Stimulated activated CD4-positive, alpha-beta T cell treated with anti-CD3 and anti-CD28 coated beads, Interleukin-12 subunit alpha, Interleukin-12 subunit beta, amount 100 ng/mL, for 48 hours (primary cell): ENCODE measurements around the gene HGD.
"Not testable (repeated sequence)": the region's sequence is repeated elsewhere in the genome, so short reads cannot be mapped to it uniquely, and the experiment has no call there.

Source experiments
- DNase-seq, 3 donors: peaks; one replicate each; pipeline ENCODE4 v3.0.0-alpha.2; 2020; ENCODE audit warnings: low read depth in 2 of 3, low spot score in 1 of 3

The HGD gene

GRCh38 chr3:120640231-120640630 lies 41.8 kb downstream of the HGD start:
- no peak for DNase-seq

DNA sequence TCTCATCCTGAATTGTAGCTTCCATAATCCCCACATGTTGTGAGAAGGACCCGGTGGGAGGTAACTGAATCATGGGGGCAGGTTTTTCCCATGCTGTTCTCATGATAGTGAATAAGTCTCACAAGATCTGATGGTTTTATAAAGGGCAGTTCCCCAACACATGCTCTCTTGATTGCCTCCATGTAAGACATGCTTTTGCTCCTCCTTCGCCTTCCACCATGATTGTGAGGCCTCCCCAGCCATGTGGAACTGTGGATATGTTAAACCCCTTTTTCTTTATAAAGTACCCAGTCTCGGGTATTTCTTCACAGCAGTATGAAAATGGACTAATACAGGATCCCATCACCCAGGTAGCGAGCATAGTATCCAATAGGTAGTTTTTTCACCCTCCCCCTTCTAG lies 43.2 kb downstream of the HGD start:
- not testable (repeated sequence) for DNase-seq

DNA sequence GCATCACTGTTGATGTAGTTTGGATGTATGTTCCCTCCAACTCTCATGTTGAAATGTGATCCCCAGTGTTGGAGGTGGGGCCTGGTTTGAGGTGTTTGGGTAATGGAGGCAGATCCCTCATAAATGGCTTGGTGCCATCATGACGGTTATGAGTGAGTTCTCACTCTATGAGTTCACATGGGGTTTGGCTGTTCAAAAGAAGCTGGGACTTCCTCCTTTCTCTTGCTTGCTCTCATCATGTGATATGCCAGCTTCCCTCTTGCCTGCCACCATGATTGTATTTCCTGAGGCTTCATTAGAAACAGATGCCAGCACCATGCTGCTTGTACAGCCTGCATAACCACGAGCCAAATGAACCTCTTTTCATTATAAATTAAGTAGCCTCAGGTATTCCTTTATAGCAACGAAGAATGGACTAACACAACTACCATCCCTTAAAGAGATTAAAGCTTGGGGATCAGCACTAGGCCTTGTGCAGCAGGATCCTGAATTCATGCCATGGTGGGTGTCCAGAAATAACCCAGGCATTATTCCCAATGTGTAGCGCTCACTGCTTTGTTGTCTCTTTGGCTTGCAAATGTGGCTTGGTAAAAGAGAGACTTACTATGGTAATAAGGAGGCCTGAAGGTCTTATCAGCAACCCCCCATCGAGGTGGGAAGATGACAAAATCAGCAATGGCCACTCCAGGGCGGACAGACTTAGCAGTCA lies 44.0 kb downstream of the HGD start:
- DNase-seq, result no peak

DNA sequence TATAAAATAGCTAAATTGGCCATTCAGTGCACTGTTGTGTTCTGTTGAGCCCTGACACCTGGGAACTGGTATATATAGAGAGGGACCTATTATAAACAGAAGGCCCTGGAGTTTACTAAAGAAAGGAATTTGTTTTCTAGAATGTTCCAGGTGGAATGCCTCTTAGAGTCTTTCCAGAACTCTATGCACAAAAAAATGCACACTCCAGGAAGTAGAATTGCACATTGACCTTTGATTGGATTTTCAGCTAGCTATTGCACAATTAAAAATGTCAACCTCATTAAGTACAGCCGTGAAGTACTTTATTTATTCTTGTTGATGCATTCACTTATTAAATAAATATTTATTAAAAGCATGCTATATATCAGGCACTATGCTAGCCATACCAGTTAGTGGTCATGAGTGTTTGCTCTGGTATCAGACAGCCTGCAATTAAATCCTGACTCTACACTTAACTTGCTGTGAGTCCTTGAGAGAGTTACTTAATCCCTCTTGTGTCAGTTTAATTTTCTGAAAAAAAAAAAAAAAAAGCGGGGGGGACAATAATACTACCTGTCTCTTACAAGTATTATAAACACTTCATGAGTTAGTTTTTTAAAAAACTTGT lies 45.1 kb downstream of the HGD start:
- no peak for DNase-seq

GRCh38 chr3:120634539-120634938 lies 47.5 kb downstream of the HGD start:
- DNase-seq, result no peak

DNA sequence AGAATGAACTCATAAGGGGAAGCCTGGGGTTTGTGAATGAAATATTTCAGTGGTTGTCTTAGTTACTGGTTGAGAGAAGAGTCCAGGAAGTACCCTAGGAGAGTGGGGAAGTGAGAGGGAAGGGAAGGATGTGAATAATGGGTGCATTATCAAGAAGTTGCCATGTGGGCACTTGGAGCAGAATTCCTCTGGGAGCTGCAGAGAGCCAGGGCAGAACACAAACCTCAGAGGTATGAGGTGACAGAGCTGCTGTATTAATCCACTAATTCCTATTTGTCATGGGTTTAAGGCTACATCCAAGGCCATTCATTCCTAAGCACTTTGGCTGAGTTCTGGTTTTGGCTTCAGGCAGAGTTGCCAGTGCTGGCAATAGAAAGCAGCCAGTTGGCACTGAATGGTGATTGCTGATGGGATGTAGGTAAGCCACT lies 56.9 kb downstream of the HGD start:
- DNase-seq, result no peak

DNA sequence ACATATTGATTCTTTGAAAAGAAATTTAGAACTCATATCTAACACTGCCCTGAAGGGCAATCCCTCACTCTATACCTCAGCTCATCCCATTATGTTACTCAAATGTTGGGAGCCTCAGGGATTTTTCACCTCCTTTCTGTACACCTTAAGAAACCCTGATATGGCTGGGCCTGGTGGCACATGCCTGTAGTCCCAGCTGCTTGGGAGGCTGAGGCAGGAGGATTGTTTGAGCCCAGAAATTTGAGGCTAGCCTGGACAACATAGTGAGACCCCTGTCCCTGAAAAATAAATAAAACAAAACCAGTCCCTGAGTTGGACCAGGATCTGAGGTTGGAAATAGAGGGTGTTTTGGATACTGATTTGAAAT lies 58.3 kb downstream of the HGD start:
- no peak for DNase-seq

DNA sequence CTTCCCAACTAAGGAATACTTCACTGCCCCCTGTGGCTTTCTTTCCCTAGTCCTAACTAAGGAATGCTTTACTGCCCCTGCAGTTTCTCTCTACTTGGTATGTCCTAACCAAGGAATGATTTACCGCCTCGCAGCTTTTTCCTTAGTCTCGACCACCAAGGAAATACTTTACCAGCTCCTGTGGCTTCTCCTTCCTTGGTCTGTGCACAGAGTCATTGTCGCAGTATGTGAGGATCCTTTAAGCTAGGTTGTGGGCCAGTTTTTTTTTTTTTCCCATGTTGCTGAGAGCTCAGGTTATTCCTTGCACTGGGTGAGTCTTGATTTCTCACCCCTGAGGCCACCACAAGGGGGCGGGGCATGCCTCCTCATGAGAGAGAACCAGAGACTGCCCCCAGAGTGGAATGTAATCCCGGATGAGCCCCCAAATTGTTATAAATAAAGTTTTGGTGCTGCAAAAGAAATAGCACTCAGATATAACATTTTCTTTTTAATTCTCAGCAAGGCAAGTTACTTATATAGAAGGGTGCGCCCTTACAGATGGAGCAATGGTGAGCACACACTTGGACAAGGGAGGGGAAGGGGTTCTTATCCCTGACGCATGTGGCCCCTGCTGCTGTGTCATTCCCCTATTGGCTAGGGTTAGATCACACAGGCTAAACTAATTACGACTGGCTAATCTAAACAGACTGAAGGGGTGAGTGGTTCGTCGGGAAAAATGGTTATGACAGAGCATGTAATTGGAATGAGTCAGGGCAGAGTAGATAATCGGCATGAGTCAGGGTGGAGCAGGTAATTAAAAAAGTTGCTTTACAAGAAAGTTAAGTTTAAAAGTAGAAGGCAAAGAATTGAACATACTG lies 58.9 kb downstream of the HGD start:
- peak in 1 of 3 donors; percentile 7 for DNase-seq

GRCh38 chr3:120622457-120622856 lies 59.6 kb downstream of the HGD start:
- no peak for DNase-seq

GRCh38 chr3:120616745-120617144 lies 65.3 kb downstream of the HGD start:
- not testable (repeated sequence) for DNase-seq

DNA sequence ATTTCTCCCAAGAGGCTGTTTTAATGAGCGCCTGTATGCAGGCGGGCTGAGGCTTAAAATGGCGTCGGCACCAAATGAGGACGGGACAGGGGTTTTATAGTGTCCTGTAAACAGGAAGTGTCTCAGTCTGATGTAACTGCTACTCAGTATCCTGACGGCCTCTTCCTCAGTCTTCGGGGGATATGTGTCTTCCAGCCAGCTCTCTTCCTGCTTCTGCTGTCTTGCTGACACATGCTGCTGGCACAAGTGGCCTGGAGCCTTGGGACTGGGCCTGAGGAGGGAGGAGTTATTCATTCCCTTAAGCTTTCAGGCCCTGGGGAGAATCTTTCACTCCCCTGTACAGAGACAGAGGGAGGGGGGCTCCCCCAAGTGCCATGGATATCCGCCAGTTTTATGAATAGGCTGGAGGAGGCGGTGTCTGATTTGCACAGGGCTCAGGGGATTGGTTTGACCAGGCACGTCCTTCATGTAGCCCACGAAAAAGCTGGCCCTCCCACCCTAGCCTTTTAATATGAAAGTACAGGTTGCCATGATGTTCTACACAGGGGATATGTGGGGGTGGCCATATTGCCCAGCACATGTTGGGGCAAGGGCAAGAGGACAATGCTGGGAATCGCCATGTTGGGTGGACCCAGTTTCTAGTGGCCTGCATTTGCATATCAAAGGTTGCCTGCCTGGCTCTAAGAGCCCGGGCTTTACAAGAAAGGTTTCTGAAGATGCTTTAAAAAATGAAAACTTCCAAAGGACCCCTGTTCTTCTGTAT lies 66.0 kb downstream of the HGD start:
- DNase-seq, result no peak

- DNase-seq, result no peak
These were observed 67.3 kb downstream of the HGD start for GRCh38 chr3:120614765-120615164.

DNA sequence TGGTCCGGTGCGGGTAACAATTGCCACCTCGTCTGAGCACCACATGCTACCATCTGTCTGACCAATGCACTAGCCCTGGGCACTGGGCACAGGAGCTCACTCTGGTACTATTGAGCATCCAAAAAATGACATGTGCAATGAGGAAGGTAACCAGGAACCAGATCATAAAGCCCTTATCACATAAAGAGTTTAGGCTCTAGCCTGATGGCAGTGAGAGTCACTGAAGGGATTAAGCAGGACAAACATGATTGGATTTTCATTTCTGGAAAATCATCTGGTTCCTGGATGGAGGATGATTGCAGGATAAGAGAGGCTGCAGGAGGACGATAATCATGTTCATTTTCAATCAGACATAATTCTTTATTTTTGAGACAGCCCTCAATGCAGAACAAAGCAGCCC lies 73.5 kb downstream of the HGD start:
- DNase-seq, result no peak

GRCh38 chr3:120604784-120605183 lies 77.3 kb downstream of the HGD start:
- no peak for DNase-seq

- no peak for DNase-seq
These were observed 77.7 kb downstream of the HGD start for GRCh38 chr3:120604382-120604781.

DNA sequence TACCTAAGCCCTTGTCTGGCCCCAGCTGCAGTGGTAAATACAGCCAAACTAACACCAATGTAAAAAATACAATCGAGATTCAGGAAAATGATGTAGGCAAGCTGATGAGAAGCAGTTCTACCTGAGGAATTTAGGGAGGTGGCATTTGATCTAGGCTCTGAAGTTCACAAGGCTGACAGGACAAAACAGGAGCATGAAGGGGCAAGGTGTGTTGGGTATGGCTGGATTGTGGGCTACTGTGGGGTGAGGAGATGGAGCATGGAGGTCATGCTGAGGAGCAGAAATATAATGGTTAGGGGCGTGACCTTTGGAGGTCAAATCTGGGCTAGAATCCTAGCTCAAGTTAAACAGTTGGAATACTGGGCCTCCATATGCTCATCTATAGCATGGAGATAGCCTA lies 79.4 kb downstream of the HGD start:
- no peak for DNase-seq

- DNase-seq, result no peak
These were observed 80.5 kb downstream of the HGD start for GRCh38 chr3:120601554-120601953.

GRCh38 chr3:120599211-120599610 lies 82.8 kb downstream of the HGD start:
- DNase-seq, result no peak

- peak in 1 of 3 donors; percentile 6 for DNase-seq
These were observed 84.5 kb downstream of the HGD start for GRCh38 chr3:120597445-120598049.

GRCh38 chr3:120596853-120597223 lies 85.2 kb downstream of the HGD start:
- DNase-seq, result no peak
